Naive thymus-derived CD4-positive, alpha-beta T cell (primary cell): ENCODE measurements around the gene FRMD5. TPM values are rescaled to one million over a fixed set of nuclear protein-coding genes. Genes with fewer than 3 reads are reported as not detected.
"Not testable (repeated sequence)": the region's sequence is repeated elsewhere in the genome, so short reads cannot be mapped to it uniquely, and the experiment has no call there.

Experiments
- ATAC-seq: fragments of 150-1000 bp; cut with Tn5 transposase; 2 replicates; pipeline ENCODE4 v1.10.0; 2021; ENCODE audit warnings: mild to moderate bottlenecking, moderate library complexity
- CTCF ChIA-PET: fragments of 350-600 bp; sonication (Branson Sonifier 250); formaldehyde crosslinking; loops from one replicate; lab custom pipeline; 2021; ENCODE audit warnings: antibody characterized with exemption; lab: Charles Lee
- POLR2A ChIA-PET: fragments of 350-600 bp; sonication (Branson Sonifier 250); formaldehyde crosslinking; loops from one replicate; lab custom pipeline; 2021; ENCODE audit warnings: antibody characterized with exemption, inconsistent platforms; lab: Charles Lee
- DNase-seq, 9 donors: peaks; one replicate each; pipeline versions ENCODE4 v3.0.0 to v3.0.0-alpha.2; 2020 to 2022; ENCODE audit warnings: mixed read lengths in 1 of 9
- H3K27ac ChIP-seq: one replicate; pipeline ENCODE4 v1.7.0; 2013; ENCODE audit warnings: mild to moderate bottlenecking, low read depth, low read length, moderate library complexity
- H3K27me3 ChIP-seq, 2 donors: one replicate each; pipeline ENCODE4 v1.7.0; 2013; ENCODE audit warnings: low read length in 2 of 2, mild to moderate bottlenecking in 2 of 2, moderate library complexity in 2 of 2; ENCODE audit not compliant: control insufficient read depth in 2 of 2, insufficient read depth in 2 of 2
- H3K36me3 ChIP-seq, 3 experiments: 1 replicate in 2 of 3; 2 replicates in 1 of 3; pipeline ENCODE4 v1.7.0; 2013; ENCODE audit warnings: low read length in 3 of 3, mild to moderate bottlenecking in 3 of 3, moderate library complexity in 1 of 3; ENCODE audit not compliant: insufficient read depth in 3 of 3, control insufficient read depth in 2 of 3
- H3K4me1 ChIP-seq, 2 donors: one replicate each; pipeline ENCODE4 v1.7.0; 2013; ENCODE audit warnings: low read length in 2 of 2, mild to moderate bottlenecking in 2 of 2, moderate library complexity in 1 of 2; ENCODE audit not compliant: control insufficient read depth in 2 of 2, insufficient read depth in 2 of 2
- H3K4me3 ChIP-seq: 2 replicates; pipeline ENCODE4 v1.7.0; 2013; ENCODE audit warnings: mild to moderate bottlenecking, low read length
- H3K9me3 ChIP-seq, 3 experiments: 1 replicate in 2 of 3; 2 replicates in 1 of 3; pipeline ENCODE4 v1.7.0; 2013; ENCODE audit warnings: low read length in 3 of 3; ENCODE audit not compliant: control insufficient read depth in 2 of 3
- H3K27ac Mint-ChIP-seq, 9 donors: one replicate each; pipeline ENCODE4 v1.8.0; 2020 to 2022; ENCODE audit warnings: mixed read lengths in 9 of 9, mild to moderate bottlenecking in 8 of 9, moderate library complexity in 5 of 9, inconsistent platforms in 2 of 9
- H3K27me3 Mint-ChIP-seq, 5 donors: one replicate each; pipeline ENCODE4 v1.8.0; 2021 to 2022; ENCODE audit warnings: mixed read lengths in 5 of 5, mild to moderate bottlenecking in 1 of 5
- H3K36me3 Mint-ChIP-seq, 5 donors: one replicate each; pipeline ENCODE4 v1.8.0; 2020 to 2022; ENCODE audit warnings: mixed read lengths in 5 of 5, mild to moderate bottlenecking in 3 of 5, inconsistent platforms in 1 of 5
- H3K4me1 Mint-ChIP-seq, 7 donors: one replicate each; pipeline ENCODE4 v1.8.0; 2020 to 2022; ENCODE audit warnings: mixed read lengths in 7 of 7, mild to moderate bottlenecking in 3 of 7, inconsistent platforms in 1 of 7
- H3K4me3 Mint-ChIP-seq, 10 donors: one replicate each; pipeline ENCODE4 v1.8.0; 2020 to 2022; ENCODE audit warnings: mild to moderate bottlenecking in 10 of 10, mixed read lengths in 10 of 10, moderate library complexity in 6 of 10, inconsistent platforms in 2 of 10
- H3K9me3 Mint-ChIP-seq, 11 donors: one replicate each; pipeline ENCODE4 v1.8.0; 2020 to 2022; ENCODE audit warnings: mixed read lengths in 11 of 11, mild to moderate bottlenecking in 4 of 11, inconsistent platforms in 1 of 11, moderate library complexity in 1 of 11
- intact Hi-C, 2 donors: fragments of 100-400 bp; cut with micrococcal nuclease; formaldehyde crosslinking; loops; one replicate each; pipeline ENCODE4 v1.15.1; 2023
- polyA plus RNA-seq, 2 donors: library from polyadenylated mRNA; unstranded; fragments of 300-500 nt; fragmentation: Illumina TruSeq; gene quantifications; one replicate each; pipeline ENCODE4 v1.2.3, GENCODE V29; 2021
- total RNA-seq, 6 experiments: library from RNA in 5 of 6; stranded (reverse) in 5 of 6; gene quantifications; 1 replicate in 5 of 6; 2 replicates in 1 of 6; pipeline ENCODE4 v1.2.3 and lab custom pipeline; 2021 to 2026

FRMD5 gene
- total and polyA plus RNA-seq, 7 experiments from 2014 or later, result 0.31 to 0.39 (median 0.35) TPM; not detected in 4

DNA sequence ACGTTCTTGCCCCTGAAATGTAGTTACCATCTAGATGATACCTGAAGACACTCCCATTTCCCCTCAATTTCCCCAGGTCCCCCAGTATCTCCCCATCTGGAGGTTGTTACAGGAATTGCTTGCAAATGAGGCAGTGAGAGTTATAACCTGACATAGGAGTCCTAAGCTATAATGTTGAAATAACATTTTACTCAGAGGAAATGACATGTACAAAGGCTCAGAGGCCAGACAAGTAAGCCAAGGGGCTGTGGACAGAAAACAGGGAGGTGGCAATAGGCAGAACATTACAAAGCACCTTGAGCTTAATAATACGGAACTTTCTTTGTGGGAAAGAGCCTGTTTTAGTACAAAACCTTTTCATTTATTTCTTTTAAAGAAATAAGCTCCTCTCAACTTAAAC lies 171.9 kb downstream of the FRMD5 start:
- intact Hi-C loops, result no loop called here
- Histone ChIP-seq H3K27ac (no peak overlapping the region), H3K9me3 (no peaks in the 10 kb centered on the region), H3K4me1 (no peaks in the 10 kb centered on the region), H3K4me3 (no peak overlapping the region), H3K27me3 (no peaks in the 10 kb centered on the region), H3K36me3 (no peaks in the 10 kb centered on the region)
- Mint-ChIP-seq H3K4me3 (no peak overlapping the region), H3K4me1 (no peaks in the 10 kb centered on the region), H3K9me3 (peaks cover 0 to 4% (median 0%) of the 10 kb centered on the region in 11 donors), H3K27me3 (peaks cover 16 to 24% (median 17%) of the 10 kb centered on the region in 5 donors), H3K36me3 (no peaks in the 10 kb centered on the region), H3K27ac (no peak overlapping the region)
- ChIA-PET CTCF (no interaction called here), POLR2A (no interaction called here)
- ATAC-seq (no peak), DNase-seq (no peak)

DNA sequence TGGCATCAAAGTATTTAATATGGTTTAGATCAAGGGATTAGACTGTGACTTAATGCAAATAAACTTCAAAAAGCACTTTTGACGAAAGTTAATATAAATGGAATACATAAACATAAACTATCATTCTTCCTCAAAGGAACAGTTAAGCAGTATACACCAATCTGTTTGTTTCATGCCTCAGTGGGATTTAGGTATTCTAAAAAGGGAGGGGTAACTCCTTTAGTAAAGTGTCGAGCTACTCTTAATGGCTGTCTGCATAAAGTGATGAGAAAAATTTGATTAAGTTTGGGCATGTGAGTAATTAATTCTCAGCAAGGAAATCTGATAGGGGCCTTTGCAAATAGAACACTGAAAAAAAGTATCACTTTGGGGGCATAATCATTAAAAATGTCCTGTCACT lies 176.9 kb downstream of the FRMD5 start:
- H3K9me3 Mint-ChIP-seq, result peaks cover 0 to 1% (median 0%) of the 10 kb centered on the region in 11 donors
- Histone ChIP-seq H3K27me3 (no peaks in the 10 kb centered on the region), H3K4me3 (no peak overlapping the region), H3K9me3 (no peaks in the 10 kb centered on the region), H3K36me3 (no peaks in the 10 kb centered on the region), H3K27ac (no peak overlapping the region), H3K4me1 (no peaks in the 10 kb centered on the region)
- no peaks in the 10 kb centered on the region for H3K36me3 Mint-ChIP-seq
- intact Hi-C loops, result no loop called here
- H3K4me3 Mint-ChIP-seq, result no peak overlapping the region
- ATAC-seq (no peak), DNase-seq (no peak)
- CTCF ChIA-PET, result no interaction called here
- no peaks in the 10 kb centered on the region for H3K4me1 Mint-ChIP-seq
- H3K27ac Mint-ChIP-seq, result no peak overlapping the region
- POLR2A ChIA-PET, result no interaction called here
- peaks cover 2 to 18% (median 13%) of the 10 kb centered on the region in 5 donors for H3K27me3 Mint-ChIP-seq

DNA sequence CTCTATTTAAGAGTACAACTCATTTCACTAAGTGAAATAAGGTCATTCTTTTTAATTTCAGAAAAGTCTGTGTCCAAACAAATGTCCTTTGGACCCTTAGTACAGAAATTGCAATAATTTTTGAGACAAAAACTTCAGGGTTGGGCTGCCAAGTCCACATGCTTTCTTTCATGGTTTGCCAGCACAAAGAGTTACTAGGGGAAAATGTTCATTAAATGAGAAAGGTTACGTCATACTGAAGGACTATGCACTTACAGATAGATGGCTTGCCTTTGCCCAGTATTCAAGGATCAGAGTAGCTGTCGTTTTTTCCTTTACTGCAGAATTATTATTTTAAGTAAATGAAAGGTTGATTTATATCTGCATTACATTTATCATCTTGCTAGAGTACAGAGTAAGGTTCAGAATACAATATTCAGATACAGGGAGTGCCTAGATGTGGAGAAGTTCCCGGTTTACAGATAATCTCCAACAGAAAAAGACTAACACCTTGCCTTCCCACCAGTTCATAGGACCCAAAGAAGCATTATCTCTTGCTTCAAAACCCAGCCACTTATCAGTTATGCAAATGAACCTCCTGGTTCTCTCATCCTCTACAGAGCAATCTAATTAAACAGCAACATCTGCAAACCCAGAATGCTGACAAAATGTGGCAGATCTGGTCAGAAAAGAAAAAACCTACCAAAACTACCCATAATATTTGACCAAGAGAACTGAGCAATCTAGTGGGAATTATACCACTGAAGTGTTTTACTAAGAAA lies 179.3 kb downstream of the FRMD5 start:
- no peaks in the 10 kb centered on the region for H3K9me3 Mint-ChIP-seq
- H3K27me3 Mint-ChIP-seq, result peaks cover 8 to 21% (median 14%) of the 10 kb centered on the region in 5 donors
- ChIA-PET CTCF (no interaction called here), POLR2A (no interaction called here)
- no peaks in the 10 kb centered on the region for H3K36me3 ChIP-seq
- no peaks in the 10 kb centered on the region for H3K4me1 Mint-ChIP-seq
- no peak overlapping the region for H3K4me3 Mint-ChIP-seq
- no peak overlapping the region for H3K27ac ChIP-seq
- ATAC-seq (no peak), DNase-seq (no peak)
- H3K27me3 ChIP-seq, result no peaks in the 10 kb centered on the region
- no peaks in the 10 kb centered on the region for H3K9me3 ChIP-seq
- H3K27ac Mint-ChIP-seq, result no peak overlapping the region
- no peaks in the 10 kb centered on the region for H3K36me3 Mint-ChIP-seq
- intact Hi-C loops, result no loop called here
- H3K4me3 ChIP-seq, result no peak overlapping the region
- no peaks in the 10 kb centered on the region for H3K4me1 ChIP-seq

DNA sequence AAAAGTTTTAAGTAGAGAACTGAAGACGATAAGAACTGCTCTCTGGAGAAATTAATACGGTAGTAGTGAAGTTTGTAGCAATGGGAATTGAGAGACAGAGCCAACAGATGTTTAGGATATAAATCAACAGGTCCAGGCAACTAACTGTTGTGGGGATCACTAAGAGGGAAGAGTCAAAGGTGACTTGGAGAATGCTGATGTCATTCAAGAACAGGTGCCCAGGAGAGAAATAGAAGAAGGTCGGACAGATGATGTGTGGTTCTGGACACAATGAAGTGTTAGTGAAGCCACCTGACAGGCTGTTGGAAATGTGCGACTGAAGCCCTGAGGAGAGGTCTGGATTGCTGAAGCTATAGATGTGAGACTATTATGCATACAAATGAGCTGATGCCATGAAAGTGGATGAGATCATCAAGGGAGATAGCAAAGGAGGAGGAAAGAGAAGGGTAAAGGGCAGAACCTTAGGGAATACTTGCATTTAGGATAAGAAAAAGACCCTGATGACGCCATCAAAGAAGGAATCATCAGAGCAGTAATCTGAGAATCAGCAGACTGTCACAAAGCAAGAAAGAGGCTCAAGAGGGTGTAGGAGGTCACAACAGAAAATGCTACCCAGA lies 183.7 kb downstream of the FRMD5 start:
- CTCF ChIA-PET, result no interaction called here
- Histone ChIP-seq H3K4me3 (no peak overlapping the region), H3K36me3 (no peaks in the 10 kb centered on the region), H3K9me3 (no peaks in the 10 kb centered on the region), H3K27ac (no peak overlapping the region), H3K27me3 (no peaks in the 10 kb centered on the region), H3K4me1 (no peaks in the 10 kb centered on the region)
- ATAC-seq, result no peak
- intact Hi-C loops, result no loop called here
- Mint-ChIP-seq H3K4me3 (no peak overlapping the region), H3K36me3 (no peaks in the 10 kb centered on the region), H3K9me3 (no peaks in the 10 kb centered on the region), H3K27me3 (peaks cover 16 to 37% (median 22%) of the 10 kb centered on the region in 5 donors), H3K27ac (no peak overlapping the region), H3K4me1 (no peaks in the 10 kb centered on the region)
- no peak for DNase-seq
- POLR2A ChIA-PET, result no interaction called here

DNA sequence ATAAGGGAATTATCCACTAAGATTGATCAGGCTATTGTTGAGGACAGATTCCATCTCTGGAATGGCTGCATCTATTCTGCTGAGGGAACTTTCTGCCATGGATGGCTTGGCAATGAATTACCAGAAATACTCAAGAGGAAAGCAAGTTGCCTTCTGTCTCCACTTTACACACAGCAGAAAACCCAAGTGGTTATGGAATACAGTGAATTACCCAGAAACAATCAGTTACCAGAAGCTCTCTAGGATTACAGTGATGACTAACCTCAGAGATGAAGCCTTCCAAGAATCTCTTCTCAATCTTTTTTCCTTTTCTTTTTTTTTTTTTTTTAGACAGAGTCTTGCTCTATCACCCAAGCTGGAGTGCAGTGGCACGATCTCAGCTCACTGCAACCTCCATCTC lies 185.0 kb downstream of the FRMD5 start:
- Histone ChIP-seq H3K4me3 (no peak overlapping the region), H3K36me3 (no peaks in the 10 kb centered on the region), H3K27ac (no peak overlapping the region), H3K27me3 (no peaks in the 10 kb centered on the region), H3K9me3 (no peaks in the 10 kb centered on the region), H3K4me1 (no peaks in the 10 kb centered on the region)
- Mint-ChIP-seq H3K4me3 (no peak overlapping the region), H3K27ac (no peak overlapping the region), H3K4me1 (no peaks in the 10 kb centered on the region), H3K9me3 (no peaks in the 10 kb centered on the region), H3K36me3 (no peaks in the 10 kb centered on the region), H3K27me3 (peaks cover 16 to 37% (median 22%) of the 10 kb centered on the region in 5 donors)
- DNase-seq, result no peak
- ChIA-PET CTCF (interaction anchor here (0.7 kb wide), 2 partner anchors 478 to 1106 kb away, joined by 4 to 6 read pairs; no protein-coding TSS in a partner anchor), POLR2A (no interaction called here)
- no peak for ATAC-seq
- intact Hi-C loops, result no loop called here

DNA sequence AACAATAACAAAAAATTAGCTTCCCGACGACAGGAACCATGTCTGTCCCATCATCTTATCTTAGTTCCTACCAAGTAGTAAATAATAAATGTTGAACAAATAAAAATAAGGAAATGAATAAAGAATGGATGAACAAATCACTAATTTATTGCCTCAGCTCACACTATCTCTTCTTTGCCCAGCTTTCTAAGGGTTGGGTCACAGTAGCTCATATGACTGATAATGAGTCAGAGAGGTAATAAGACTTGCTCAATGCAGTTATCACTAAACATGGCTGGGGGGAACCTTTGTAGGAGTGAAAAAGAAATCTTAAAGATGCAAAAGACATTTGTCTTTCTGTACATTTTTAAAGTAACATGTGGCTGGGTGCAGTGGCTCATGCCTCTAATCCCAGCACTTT lies 186.0 kb downstream of the FRMD5 start:
- ATAC-seq (no peak), DNase-seq (no peak)
- Histone ChIP-seq H3K9me3 (no peaks in the 10 kb centered on the region), H3K36me3 (no peaks in the 10 kb centered on the region), H3K27ac (no peak overlapping the region), H3K27me3 (no peaks in the 10 kb centered on the region), H3K4me1 (no peaks in the 10 kb centered on the region), H3K4me3 (no peak overlapping the region)
- Mint-ChIP-seq H3K27ac (no peak overlapping the region), H3K36me3 (no peaks in the 10 kb centered on the region), H3K4me1 (no peaks in the 10 kb centered on the region), H3K4me3 (no peak overlapping the region), H3K27me3 (peaks cover 14 to 32% (median 21%) of the 10 kb centered on the region in 5 donors), H3K9me3 (no peaks in the 10 kb centered on the region)
- intact Hi-C loops, result no loop called here
- ChIA-PET CTCF (no interaction called here), POLR2A (no interaction called here)

DNA sequence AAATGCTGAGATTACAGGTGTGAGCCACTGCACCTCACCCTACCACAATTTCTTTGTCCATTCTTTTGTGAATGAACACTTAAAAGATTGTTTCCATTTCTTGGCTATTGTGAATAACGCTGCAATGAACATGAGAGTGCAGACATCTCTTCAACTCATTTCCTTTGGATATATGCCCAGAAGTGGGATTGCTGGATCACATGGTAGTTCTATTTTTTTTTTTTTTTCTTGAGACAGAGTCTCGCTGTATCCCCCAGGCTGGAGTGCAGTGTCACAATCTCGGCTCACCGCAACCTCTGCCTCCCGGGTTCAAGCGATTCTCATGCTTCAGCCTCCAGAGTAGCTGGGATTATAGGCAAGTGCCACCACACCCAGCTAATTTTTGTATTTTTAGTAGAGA lies 194.8 kb downstream of the FRMD5 start:
- H3K9me3 ChIP-seq, H3K4me1 Mint-ChIP-seq, DNase-seq, H3K27ac ChIP-seq, H3K4me1 ChIP-seq, H3K36me3 ChIP-seq, ATAC-seq, H3K4me3 Mint-ChIP-seq, H3K9me3 Mint-ChIP-seq, H3K4me3 ChIP-seq, CTCF ChIA-PET, H3K36me3 Mint-ChIP-seq, H3K27ac Mint-ChIP-seq, POLR2A ChIA-PET, H3K27me3 ChIP-seq, intact Hi-C loops: not testable (repeated sequence)
- H3K27me3 Mint-ChIP-seq, result peaks cover 0 to 16% (median 7%) of the 10 kb centered on the region in 5 donors
